HEK293T (cell line): ENCODE results near the gene ZNF521.

Experiments used
- CTCF ChIA-PET: fragments of 350-600 bp; formaldehyde crosslinking; extraction: SDS; loops from one replicate; lab custom pipeline; 2021; ENCODE audit warnings: antibody characterized with exemption, inconsistent platforms; lab: Yijun Ruan, JAX
- POLR2A ChIA-PET: fragments of 350-600 bp; formaldehyde crosslinking; extraction: SDS; loops from one replicate; lab custom pipeline; 2020; ENCODE audit warnings: antibody characterized with exemption, inconsistent platforms; lab: Yijun Ruan, JAX
- DNase-seq: peaks from one replicate; pipeline ENCODE4 v3.0.0; 2012; ENCODE audit warnings: mixed read lengths; ENCODE audit errors: extremely low spot score
- ARNT ChIP-seq: fragments of 450-650 bp; IDR thresholded peaks from 2 replicates; pipeline ENCODE4 v1.6.1; 2017; ENCODE audit warnings: mild to moderate bottlenecking
- BHLHE40 ChIP-seq: fragments of 450-650 bp; IDR thresholded peaks from 2 replicates; pipeline ENCODE4 v1.6.1; 2016; ENCODE audit warnings: mild to moderate bottlenecking, moderate library complexity, borderline replicate concordance
- CTBP1 ChIP-seq: fragments of 450-650 bp; IDR thresholded peaks from 2 replicates; pipeline ENCODE4 v1.6.1; 2016; ENCODE audit warnings: borderline replicate concordance
- ELF4 ChIP-seq: fragments of 450-650 bp; IDR thresholded peaks from 2 replicates; pipeline ENCODE4 v1.6.1; 2017; ENCODE audit warnings: antibody characterized with exemption
- FOXA1 ChIP-seq: fragments of 450-650 bp; IDR thresholded peaks from 2 replicates; pipeline ENCODE4 v1.6.1; 2016; ENCODE audit warnings: mild to moderate bottlenecking
- FOXK2 ChIP-seq: fragments of 450-650 bp; IDR thresholded peaks from 2 replicates; pipeline ENCODE4 v1.6.1; 2016; ENCODE audit warnings: mild to moderate bottlenecking
- FOXM1 ChIP-seq: fragments of 450-650 bp; IDR thresholded peaks from 2 replicates; pipeline ENCODE4 v1.6.1; 2017; ENCODE audit warnings: mild to moderate bottlenecking, borderline replicate concordance
- HDGF ChIP-seq: fragments of 450-650 bp; IDR thresholded peaks from 2 replicates; pipeline ENCODE4 v1.6.1; 2017; ENCODE audit warnings: antibody characterized with exemption, borderline replicate concordance
- L3MBTL2 ChIP-seq: fragments of 450-650 bp; conservative IDR thresholded peaks from 2 replicates; pipeline ENCODE4 v1.6.1; 2016; ENCODE audit warnings: mild to moderate bottlenecking
- LEF1 ChIP-seq: fragments of 450-650 bp; IDR thresholded peaks from 2 replicates; pipeline ENCODE4 v1.6.1; 2017; ENCODE audit warnings: mild to moderate bottlenecking, borderline replicate concordance
- NFRKB ChIP-seq: fragments of 450-650 bp; IDR thresholded peaks from 2 replicates; pipeline ENCODE4 v1.6.1; 2016; ENCODE audit warnings: mild to moderate bottlenecking, moderate library complexity
- PKNOX1 ChIP-seq: fragments of 450-650 bp; IDR thresholded peaks from 2 replicates; pipeline ENCODE4 v1.6.1; 2016
- SP1 ChIP-seq: fragments of 450-650 bp; IDR thresholded peaks from 2 replicates; pipeline ENCODE4 v1.6.1; 2017
- SUZ12 ChIP-seq: fragments of 450-650 bp; IDR thresholded peaks from 2 replicates; pipeline ENCODE4 v1.6.1; 2016; ENCODE audit warnings: mild to moderate bottlenecking
- TARDBP ChIP-seq: fragments of 450-650 bp; IDR thresholded peaks from 2 replicates; pipeline ENCODE4 v1.6.1; 2016
- ZNF384 ChIP-seq: fragments of 450-650 bp; IDR thresholded peaks from 2 replicates; pipeline ENCODE4 v1.6.1; 2016

Gene ZNF521

GRCh38 chr18:25350489-25351251 is 1.3 kb downstream of the ZNF521 start:
- ChIA-PET CTCF (interaction anchor here (0.7 kb wide), 1 partner anchor 67 kb away, joined by 3 read pairs; no protein-coding TSS in a partner anchor), POLR2A (interaction anchor here (0.6 to 1.4 kb wide), 4 partner anchors 9 to 147 kb away, joined by 3 read pairs; no protein-coding TSS in a partner anchor)

GRCh38 chr18:25349926-25350487 is 2.0 kb downstream of the ZNF521 start:
- POLR2A ChIA-PET, result interaction anchor here (1.2 to 1.4 kb wide), 3 partner anchors 8 to 147 kb away, joined by 3 read pairs; no protein-coding TSS in a partner anchor
- CTCF ChIA-PET, result no interaction called here
- TF ChIP-seq HDGF, result no peak
- no peak for TF ChIP-seq ZNF384
- peak; percentile 57 for TF ChIP-seq L3MBTL2
- no peak for TF ChIP-seq CTBP1
- TF ChIP-seq TARDBP, result no peak
- no peak for TF ChIP-seq FOXA1
- no peak for DNase-seq

More at GRCh38 chr18:25350489-25351251, 1.3 kb downstream of the ZNF521 start:
- DNase-seq, result peak; percentile 50
- no peak for TF ChIP-seq ELF4
- no peak for TF ChIP-seq NFRKB
- no peak for TF ChIP-seq FOXM1
- TF ChIP-seq ZNF384, result peak; percentile 70
- TF ChIP-seq PKNOX1, result no peak
- TF ChIP-seq LEF1, result no peak
- TF ChIP-seq TARDBP, result peak; percentile 28; the same call in 1 of the 2 replicates
- no peak for TF ChIP-seq ARNT
- no peak for TF ChIP-seq CTBP1
- TF ChIP-seq SUZ12, result no peak
- TF ChIP-seq FOXA1, result no peak
- no peak for TF ChIP-seq FOXK2
- TF ChIP-seq SP1, result no peak
- TF ChIP-seq L3MBTL2, result 0 out of 2 replicates have a peak, but pooled peaks have one; percentile 33
- no peak for TF ChIP-seq HDGF
- TF ChIP-seq BHLHE40, result no peak

GRCh38 chr18:25349131-25349925 is 2.6 kb downstream of the ZNF521 start:
- TF ChIP-seq ELF4 (no peak), FOXM1 (no peak), FOXK2 (no peak), PKNOX1 (no peak), NFRKB (no peak), ARNT (no peak), FOXA1 (no peak), CTBP1 (no peak), TARDBP (no peak), HDGF (no peak), ZNF384 (no peak), LEF1 (no peak), SP1 (no peak), SUZ12 (no peak), L3MBTL2 (no peak), BHLHE40 (no peak)
- CTCF ChIA-PET, result no interaction called here
- DNase-seq, result peak; percentile 45
- POLR2A ChIA-PET, result interaction anchor here (1.4 kb wide), 1 partner anchor 148 kb away, joined by 3 read pairs; no protein-coding TSS in a partner anchor

GRCh38 chr18:25348386-25349130 is 3.4 kb downstream of the ZNF521 start:
- POLR2A ChIA-PET, result no interaction called here
- TF ChIP-seq L3MBTL2, result no peak
- TF ChIP-seq HDGF, result no peak
- no peak for TF ChIP-seq NFRKB
- TF ChIP-seq SP1, result no peak
- TF ChIP-seq PKNOX1, result no peak
- no peak for TF ChIP-seq LEF1
- no peak for TF ChIP-seq FOXK2
- TF ChIP-seq ARNT, result no peak
- DNase-seq, result no peak
- CTCF ChIA-PET, result no interaction called here

GRCh38 chr18:25346561-25346960 is 5.4 kb downstream of the ZNF521 start:
- DNase-seq, result no peak
- POLR2A ChIA-PET, result no interaction called here
- TF ChIP-seq ELF4, result no peak
- TF ChIP-seq ARNT, result no peak
- no peak for TF ChIP-seq FOXM1
- no peak for TF ChIP-seq LEF1
- TF ChIP-seq TARDBP, result no peak
- TF ChIP-seq HDGF, result no peak
- no peak for TF ChIP-seq SUZ12
- no peak for TF ChIP-seq SP1
- no peak for TF ChIP-seq PKNOX1
- no peak for TF ChIP-seq FOXA1
- TF ChIP-seq ZNF384, result no peak
- TF ChIP-seq NFRKB, result no peak
- TF ChIP-seq CTBP1, result no peak
- CTCF ChIA-PET, result interaction anchor here (0.7 kb wide), 1 partner anchor 1189 kb away, joined by 5 read pairs; no protein-coding TSS in a partner anchor
